ENCODE data around the gene SIKE1.

SIKE1 gene

DNA sequence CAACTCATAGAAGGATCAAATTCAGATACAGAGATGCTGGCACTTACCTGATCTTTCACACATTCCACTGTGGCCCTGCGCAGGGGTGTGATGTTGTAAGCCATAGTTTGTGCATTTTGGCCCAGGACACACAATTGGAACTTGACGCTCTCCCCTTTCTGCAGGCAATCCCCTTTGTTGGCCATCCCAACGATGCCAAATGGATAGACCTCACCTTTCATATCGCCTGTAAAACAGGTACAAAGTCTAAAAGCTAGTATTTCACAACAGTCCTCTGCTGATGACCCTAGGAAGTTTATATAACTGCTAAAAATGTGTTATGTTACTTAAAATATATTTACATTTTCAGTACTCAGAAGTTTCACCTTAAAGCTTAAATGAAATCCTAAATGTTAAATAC is 60.0 kb downstream of the SIKE1 start:
- TF ChIP-seq CTCF (conservative IDR thresholded peaks at IDR 0.05; ENCODE audit: low read depth, low read length) = no peak
- DNase-seq (ENCODE audit: low read depth) = no peak
- no peak overlapping the region for H3K4me3 ChIP-seq (ENCODE audit: low read depth, low read length)

All from choroid plexus epithelial cell (primary cell).